SK-N-SH treated with all-trans-retinoic acid at 6 μM for 48 hours (cell line): ENCODE data around the gene TBL1X.

Source experiments
- CREB5 ChIP-seq: fragments of 250-450 bp; sonication (Bioruptor Pico); IDR thresholded peaks from 2 replicates; pipeline ENCODE4 v1.5.1; 2020; ENCODE audit warnings: low read depth, mild to moderate bottlenecking, moderate library complexity
- GLIS3 ChIP-seq: fragments of 250-450 bp; sonication (Bioruptor Pico); IDR thresholded peaks from 2 replicates; pipeline ENCODE4 v1.5.0; 2020; ENCODE audit warnings: mild to moderate bottlenecking, moderate library complexity
- POU6F1 ChIP-seq: fragments of 250-450 bp; sonication (Bioruptor Pico); IDR thresholded peaks from 2 replicates; pipeline ENCODE4 v1.8.0; 2021; ENCODE audit warnings: low read depth, mild to moderate bottlenecking, moderate library complexity, borderline replicate concordance
- RARB ChIP-seq: fragments of 250-450 bp; sonication (Bioruptor Pico); IDR thresholded peaks from 2 replicates; pipeline ENCODE4 v1.8.0; 2021; ENCODE audit warnings: mild to moderate bottlenecking, moderate library complexity
- TOX ChIP-seq: fragments of 250-450 bp; sonication (Bioruptor Pico); IDR thresholded peaks from 2 replicates; pipeline ENCODE4 v1.8.0; 2021; ENCODE audit warnings: mild to moderate bottlenecking, moderate library complexity, borderline replicate concordance
- ZFP3 ChIP-seq: fragments of 250-450 bp; sonication (Bioruptor Pico); IDR thresholded peaks from 2 replicates; pipeline ENCODE4 v1.5.0; 2020; ENCODE audit warnings: mild to moderate bottlenecking, moderate library complexity
- ZFP30 ChIP-seq: fragments of 450-650 bp; formaldehyde crosslinking; IDR thresholded peaks from 2 replicates; pipeline ENCODE4 v1.5.0; 2022; ENCODE audit warnings: mild to moderate bottlenecking, moderate library complexity
- ZNF565 ChIP-seq: fragments of 450-650 bp; formaldehyde crosslinking; conservative IDR thresholded peaks from 2 replicates; pipeline ENCODE4 v1.5.0; 2020; ENCODE audit warnings: low read depth, mild to moderate bottlenecking, moderate library complexity

- TF ChIP-seq ZFP30 (CRISPR knock-in tag) (no peak), ZNF565 (CRISPR knock-in tag) (no peak), ZFP3 (CRISPR knock-in tag) (no peak), TOX (no peak), GLIS3 (CRISPR knock-in tag) (no peak), POU6F1 (CRISPR knock-in tag) (no peak), RARB (CRISPR knock-in tag) (no peak), CREB5 (CRISPR knock-in tag) (no peak)
These were observed 30.6 kb downstream of the TBL1X start for GRCh38 chrX:9495496-9495895.
